Neural cell (in vitro differentiated cells): ENCODE measurements around the gene RABGAP1L. TPM values are rescaled to one million over a fixed set of nuclear protein-coding genes. Genes with fewer than 3 reads are reported as not detected.
A peak's percentile ranks its signal among the peaks of the same experiment; 100 is the strongest.

ENCODE experiments used
- H2AFZ ChIP-seq: fragments of 200-600, 300-800 bp; sonication (generic), shearing (Covaris generic); 2 replicates; pipeline ENCODE4 v1.6.0; 2014; ENCODE audit warnings: low read depth, mild to moderate bottlenecking, antibody characterized with exemption, low read length, moderate library complexity
- H3F3A ChIP-seq: fragments of 200-600 bp; shearing (Covaris generic); 2 replicates; pipeline ENCODE4 v1.6.1; 2016; ENCODE audit warnings: mild to moderate bottlenecking, moderate library complexity, mixed read lengths, antibody characterized with exemption, low read length; ENCODE audit not compliant: insufficient read depth, poor library complexity, severe bottlenecking
- H3K27ac ChIP-seq: fragments of 200-600, 300-800 bp; sonication (generic), shearing (Covaris generic); 2 replicates; pipeline ENCODE4 v1.5.1; 2014; ENCODE audit warnings: mild to moderate bottlenecking, low read length, moderate library complexity
- H3K27me3 ChIP-seq: fragments of 300-800, 200-600 bp; sonication (generic), shearing (Covaris generic); 2 replicates; pipeline ENCODE4 v1.6.0; 2014; ENCODE audit warnings: mild to moderate bottlenecking, low read depth, low read length, moderate library complexity; ENCODE audit not compliant: insufficient read depth
- H3K36me3 ChIP-seq: fragments of 300-800, 200-600 bp; sonication (generic), shearing (Covaris generic); 2 replicates; pipeline ENCODE4 v1.5.1; 2014; ENCODE audit warnings: mild to moderate bottlenecking, antibody characterized with exemption, low read length, moderate library complexity; ENCODE audit not compliant: insufficient read depth
- H3K4me2 ChIP-seq: fragments of 300-800, 200-600 bp; sonication (generic), shearing (Covaris generic); 2 replicates; pipeline ENCODE4 v1.6.0; 2014; ENCODE audit warnings: mild to moderate bottlenecking, low read length
- H3K4me3 ChIP-seq: fragments of 300-800, 200-600 bp; sonication (generic), shearing (Covaris generic); 2 replicates; pipeline ENCODE4 v1.5.1; 2014; ENCODE audit warnings: mild to moderate bottlenecking, low read length, moderate library complexity
- H3K79me2 ChIP-seq: fragments of 200-600 bp; shearing (Covaris generic); replicated peaks from 2 replicates; pipeline ENCODE4 v1.6.0; 2014; ENCODE audit warnings: mild to moderate bottlenecking, low read length, moderate library complexity; ENCODE audit not compliant: insufficient read depth
- H3K9ac ChIP-seq: fragments of 300-800, 200-600 bp; sonication (generic), shearing (Covaris generic); 2 replicates; pipeline ENCODE4 v1.6.1; 2016; ENCODE audit warnings: mild to moderate bottlenecking, low read length, mixed read lengths
- H3K9me2 ChIP-seq: fragments of 200-600 bp; shearing (Covaris generic); 2 replicates; pipeline ENCODE4 v1.6.1; 2016; ENCODE audit warnings: mild to moderate bottlenecking, low read length, mixed read lengths; ENCODE audit not compliant: insufficient read depth
- H3K9me3 ChIP-seq: fragments of 200-600, 300-800 bp; sonication (generic), shearing (Covaris generic); 2 replicates; pipeline ENCODE4 v1.6.1; 2016; ENCODE audit warnings: mild to moderate bottlenecking, mixed run types, low read length, moderate library complexity, mixed read lengths
- H4K20me1 ChIP-seq: fragments of 200-600 bp; shearing (Covaris generic); 2 replicates; pipeline ENCODE4 v1.6.1; 2016; ENCODE audit warnings: mild to moderate bottlenecking, mixed run types; ENCODE audit not compliant: insufficient read depth
- EP300 ChIP-seq: fragments of 450-650 bp; conservative IDR thresholded peaks from 2 replicates; pipeline ENCODE4 v1.6.1; 2014; ENCODE audit warnings: antibody characterized with exemption, mild to moderate bottlenecking, moderate library complexity; ENCODE audit not compliant: poor library complexity, severe bottlenecking
- EZH2 ChIP-seq: fragments of 200-600, 300-800 bp; shearing (Covaris generic), sonication (generic); IDR thresholded peaks from 2 replicates; pipeline ENCODE4 v1.6.1; 2014; ENCODE audit warnings: antibody characterized with exemption, low read length, borderline replicate concordance, mild to moderate bottlenecking; ENCODE audit not compliant: insufficient read depth, poor library complexity, severe bottlenecking
- MXI1 ChIP-seq: fragments of 450-650 bp; conservative IDR thresholded peaks from 2 replicates; pipeline ENCODE4 v1.6.1; 2014; ENCODE audit warnings: antibody characterized with exemption, mild to moderate bottlenecking; ENCODE audit not compliant: poor library complexity, severe bottlenecking
- POLR2AphosphoS5 ChIP-seq: IDR thresholded peaks from 2 replicates; pipeline ENCODE4 v1.6.1; 2012
- RAD21 ChIP-seq: fragments of 450-650 bp; conservative IDR thresholded peaks from 2 replicates; pipeline ENCODE4 v1.6.1; 2014; ENCODE audit warnings: antibody characterized with exemption, mild to moderate bottlenecking, moderate library complexity
- SMC3 ChIP-seq: fragments of 450-650 bp; conservative IDR thresholded peaks from 2 replicates; pipeline ENCODE4 v1.6.1; 2014; ENCODE audit warnings: antibody characterized with exemption, mild to moderate bottlenecking, moderate library complexity; ENCODE audit not compliant: poor library complexity
- TAF1 ChIP-seq: IDR thresholded peaks from 2 replicates; pipeline ENCODE4 v1.6.1; 2012; ENCODE audit warnings: low read depth
- polyA plus RNA-seq: library from polyadenylated mRNA; depleted of rRNA; stranded (reverse); fragments of >200 nt; gene quantifications from 2 replicates; pipeline ENCODE4 v1.2.3, GENCODE V29; 2014
- TF ChIP-seq, protein P1 (sequence below): fragments of 450-650 bp; IDR thresholded peaks from 2 replicates; pipeline ENCODE4 v1.5.1; 2014; ENCODE audit warnings: antibody characterized with exemption, mild to moderate bottlenecking, moderate library complexity; ENCODE audit not compliant: poor library complexity, severe bottlenecking
- TF ChIP-seq, protein P2 (sequence below): IDR thresholded peaks from 2 replicates; pipeline ENCODE4 v1.6.1; 2012; ENCODE audit warnings: borderline replicate concordance

Gene RABGAP1L
- polyA plus RNA-seq, 1 donor from 2014 or later: 32.2 TPM

DNA sequence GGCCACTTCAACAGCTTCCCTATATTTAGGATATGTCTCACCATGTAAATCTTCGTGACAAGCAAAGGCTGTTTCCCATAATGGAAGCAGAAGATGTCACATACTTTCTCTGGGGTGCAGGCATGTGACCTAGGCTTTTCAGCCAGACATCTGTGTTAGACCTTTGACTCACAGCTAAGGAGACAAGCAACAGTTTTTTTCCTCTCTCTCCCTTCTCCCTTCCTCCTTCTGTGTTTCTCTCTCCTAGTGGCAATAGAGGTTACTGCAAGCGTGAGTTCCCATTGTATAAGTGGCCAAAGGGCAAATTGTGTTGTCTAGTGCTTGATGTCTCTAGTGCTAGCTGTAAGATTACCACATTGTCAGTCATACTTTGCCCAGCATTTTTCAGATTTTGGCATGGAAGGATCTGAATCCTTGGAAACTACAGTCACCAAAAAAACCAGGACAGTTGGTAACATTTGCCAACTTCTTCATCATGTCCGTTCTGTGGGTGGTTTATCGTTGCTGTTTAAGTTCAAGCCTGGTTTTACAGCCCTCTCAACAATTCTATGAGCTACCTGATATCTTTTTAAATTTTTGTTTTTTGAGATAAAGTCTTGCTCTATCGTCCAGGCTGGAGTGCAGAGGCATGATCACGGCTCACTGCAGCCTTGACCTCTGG lies 44.4 kb upstream of the RABGAP1L start:
- H3K4me3 ChIP-seq: no peak overlapping the region
- no peaks in the 10 kb centered on the region for H3K9me3 ChIP-seq
- TF ChIP-seq TAF1 (no peak), RAD21 (no peak), MXI1 (no peak), EZH2 (no peak), POLR2AphosphoS5 (no peak)
- TF ChIP-seq, protein P1, sequence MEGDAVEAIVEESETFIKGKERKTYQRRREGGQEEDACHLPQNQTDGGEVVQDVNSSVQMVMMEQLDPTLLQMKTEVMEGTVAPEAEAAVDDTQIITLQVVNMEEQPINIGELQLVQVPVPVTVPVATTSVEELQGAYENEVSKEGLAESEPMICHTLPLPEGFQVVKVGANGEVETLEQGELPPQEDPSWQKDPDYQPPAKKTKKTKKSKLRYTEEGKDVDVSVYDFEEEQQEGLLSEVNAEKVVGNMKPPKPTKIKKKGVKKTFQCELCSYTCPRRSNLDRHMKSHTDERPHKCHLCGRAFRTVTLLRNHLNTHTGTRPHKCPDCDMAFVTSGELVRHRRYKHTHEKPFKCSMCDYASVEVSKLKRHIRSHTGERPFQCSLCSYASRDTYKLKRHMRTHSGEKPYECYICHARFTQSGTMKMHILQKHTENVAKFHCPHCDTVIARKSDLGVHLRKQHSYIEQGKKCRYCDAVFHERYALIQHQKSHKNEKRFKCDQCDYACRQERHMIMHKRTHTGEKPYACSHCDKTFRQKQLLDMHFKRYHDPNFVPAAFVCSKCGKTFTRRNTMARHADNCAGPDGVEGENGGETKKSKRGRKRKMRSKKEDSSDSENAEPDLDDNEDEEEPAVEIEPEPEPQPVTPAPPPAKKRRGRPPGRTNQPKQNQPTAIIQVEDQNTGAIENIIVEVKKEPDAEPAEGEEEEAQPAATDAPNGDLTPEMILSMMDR: peak; percentile 36
- TF ChIP-seq, protein P2, sequence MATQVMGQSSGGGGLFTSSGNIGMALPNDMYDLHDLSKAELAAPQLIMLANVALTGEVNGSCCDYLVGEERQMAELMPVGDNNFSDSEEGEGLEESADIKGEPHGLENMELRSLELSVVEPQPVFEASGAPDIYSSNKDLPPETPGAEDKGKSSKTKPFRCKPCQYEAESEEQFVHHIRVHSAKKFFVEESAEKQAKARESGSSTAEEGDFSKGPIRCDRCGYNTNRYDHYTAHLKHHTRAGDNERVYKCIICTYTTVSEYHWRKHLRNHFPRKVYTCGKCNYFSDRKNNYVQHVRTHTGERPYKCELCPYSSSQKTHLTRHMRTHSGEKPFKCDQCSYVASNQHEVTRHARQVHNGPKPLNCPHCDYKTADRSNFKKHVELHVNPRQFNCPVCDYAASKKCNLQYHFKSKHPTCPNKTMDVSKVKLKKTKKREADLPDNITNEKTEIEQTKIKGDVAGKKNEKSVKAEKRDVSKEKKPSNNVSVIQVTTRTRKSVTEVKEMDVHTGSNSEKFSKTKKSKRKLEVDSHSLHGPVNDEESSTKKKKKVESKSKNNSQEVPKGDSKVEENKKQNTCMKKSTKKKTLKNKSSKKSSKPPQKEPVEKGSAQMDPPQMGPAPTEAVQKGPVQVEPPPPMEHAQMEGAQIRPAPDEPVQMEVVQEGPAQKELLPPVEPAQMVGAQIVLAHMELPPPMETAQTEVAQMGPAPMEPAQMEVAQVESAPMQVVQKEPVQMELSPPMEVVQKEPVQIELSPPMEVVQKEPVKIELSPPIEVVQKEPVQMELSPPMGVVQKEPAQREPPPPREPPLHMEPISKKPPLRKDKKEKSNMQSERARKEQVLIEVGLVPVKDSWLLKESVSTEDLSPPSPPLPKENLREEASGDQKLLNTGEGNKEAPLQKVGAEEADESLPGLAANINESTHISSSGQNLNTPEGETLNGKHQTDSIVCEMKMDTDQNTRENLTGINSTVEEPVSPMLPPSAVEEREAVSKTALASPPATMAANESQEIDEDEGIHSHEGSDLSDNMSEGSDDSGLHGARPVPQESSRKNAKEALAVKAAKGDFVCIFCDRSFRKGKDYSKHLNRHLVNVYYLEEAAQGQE: no peak
- no peak overlapping the region for H3K9ac ChIP-seq
- no peak overlapping the region for H2AFZ ChIP-seq
- no peaks in the 10 kb centered on the region for H3K9me2 ChIP-seq
- H3K79me2 ChIP-seq: no peaks in the 10 kb centered on the region
- H3K27ac ChIP-seq: no peak overlapping the region
- no peaks in the 10 kb centered on the region for H3K36me3 ChIP-seq
- no peaks in the 10 kb centered on the region for H4K20me1 ChIP-seq
- H3K27me3 ChIP-seq: no peaks in the 10 kb centered on the region
- H3F3A ChIP-seq: no peaks in the 10 kb centered on the region
- no peak overlapping the region for H3K4me2 ChIP-seq

- no peak overlapping the region for H3K9ac ChIP-seq
- TF ChIP-seq, protein P1: no peak
- no peak for TF ChIP-seq MXI1
- TF ChIP-seq EZH2: no peak
- TF ChIP-seq POLR2AphosphoS5: no peak
- TF ChIP-seq, protein P2: no peak
- no peak for TF ChIP-seq RAD21
- TF ChIP-seq SMC3: no peak
- TF ChIP-seq TAF1: no peak
- no peak for TF ChIP-seq EP300
- H3F3A ChIP-seq: no peaks in the 10 kb centered on the region
- no peaks in the 10 kb centered on the region for H3K36me3 ChIP-seq
- H3K9me2 ChIP-seq: no peaks in the 10 kb centered on the region
- H3K4me2 ChIP-seq: no peak overlapping the region
- H3K27me3 ChIP-seq: no peaks in the 10 kb centered on the region
- H3K9me3 ChIP-seq: no peaks in the 10 kb centered on the region
- H3K79me2 ChIP-seq: no peaks in the 10 kb centered on the region
- H3K4me3 ChIP-seq: no peak overlapping the region
- H4K20me1 ChIP-seq: no peaks in the 10 kb centered on the region
- no peak overlapping the region for H3K27ac ChIP-seq
- H2AFZ ChIP-seq: no peak overlapping the region
These were observed 43.3 kb upstream of the RABGAP1L start for GRCh38 chr1:174116042-174116441.
